ENCODE data around the gene HNRNPA2B1. TPM values are rescaled to one million over a fixed set of nuclear protein-coding genes. Genes with fewer than 3 reads are reported as not detected.

The HNRNPA2B1 gene
- total RNA-seq, 1 experiment from 2014 or later, result 1,101 TPM

GRCh38 chr7:26188206-26188956 lies 12.2 kb downstream of the HNRNPA2B1 start:
- peak overlapping the region; percentile 97 for H3K27ac Mint-ChIP-seq
- DNase-seq (ENCODE audit: low spot score) (no peak), ATAC-seq (peak; percentile 10)
- H3K4me1 Mint-ChIP-seq, result peaks cover 63% of the 10 kb centered on the region
- CTCF ChIA-PET, result interaction anchor here (0.7 to 2.3 kb wide), 10 partner anchors 10 to 296 kb away, joined by 3 to 13 read pairs (median 4); partner anchors contain the start of gene NFE2L3
- no peak overlapping the region for H3K4me3 Mint-ChIP-seq
- H3K9me3 Mint-ChIP-seq, result no peaks in the 10 kb centered on the region
- no peaks in the 10 kb centered on the region for H3K27me3 Mint-ChIP-seq (ENCODE audit: low read depth)
- peaks cover 64% of the 10 kb centered on the region for H3K36me3 Mint-ChIP-seq
- POLR2A ChIA-PET, result interaction anchor here (0.5 to 3.2 kb wide), 16 partner anchors 10 to 294 kb away, joined by 3 to 35 read pairs (median 3); partner anchors contain the start of genes CBX3, HNRNPA2B1 and NFE2L3
- TF ChIP-seq ZNF416 (CRISPR knock-in tag; IDR thresholded peaks at IDR 0.05) (peak; percentile 91), ZNF232 (CRISPR knock-in tag; IDR thresholded peaks at IDR 0.05) (no peak), HMGA2 (CRISPR knock-in tag; IDR thresholded peaks at IDR 0.05) (no peak), CDX4 (CRISPR knock-in tag; IDR thresholded peaks at IDR 0.05; ENCODE audit: borderline replicate concordance) (0 out of 2 replicates have a peak, but pooled peaks have one; percentile 8), ZSCAN18 (CRISPR knock-in tag; IDR thresholded peaks at IDR 0.05) (no peak), ZNF425 (CRISPR knock-in tag; conservative IDR thresholded peaks at IDR 0.05) (peak; percentile 93), ZNF281 (CRISPR knock-in tag; IDR thresholded peaks at IDR 0.05) (no peak), PRRX2 (CRISPR knock-in tag; IDR thresholded peaks at IDR 0.05) (peak; percentile 96), EMX1 (CRISPR knock-in tag; IDR thresholded peaks at IDR 0.05) (peak; percentile 90), CBFB (CRISPR knock-in tag; IDR thresholded peaks at IDR 0.05; ENCODE audit: low read depth) (no peak), ZNF317 (CRISPR knock-in tag; IDR thresholded peaks at IDR 0.05; ENCODE audit: borderline replicate concordance, low read depth) (no peak), SMAD3 (CRISPR knock-in tag; IDR thresholded peaks at IDR 0.05; ENCODE audit: borderline replicate concordance) (0 out of 2 replicates have a peak, but pooled peaks have one; percentile 5), PREB (CRISPR knock-in tag; IDR thresholded peaks at IDR 0.05; ENCODE audit: borderline replicate concordance) (no peak), JAZF1 (CRISPR knock-in tag; IDR thresholded peaks at IDR 0.05) (no peak), RORB (CRISPR knock-in tag; IDR thresholded peaks at IDR 0.05) (peak; percentile 30; the same call in 1 of the 2 replicates)
- TF ChIP-seq, protein P1, sequence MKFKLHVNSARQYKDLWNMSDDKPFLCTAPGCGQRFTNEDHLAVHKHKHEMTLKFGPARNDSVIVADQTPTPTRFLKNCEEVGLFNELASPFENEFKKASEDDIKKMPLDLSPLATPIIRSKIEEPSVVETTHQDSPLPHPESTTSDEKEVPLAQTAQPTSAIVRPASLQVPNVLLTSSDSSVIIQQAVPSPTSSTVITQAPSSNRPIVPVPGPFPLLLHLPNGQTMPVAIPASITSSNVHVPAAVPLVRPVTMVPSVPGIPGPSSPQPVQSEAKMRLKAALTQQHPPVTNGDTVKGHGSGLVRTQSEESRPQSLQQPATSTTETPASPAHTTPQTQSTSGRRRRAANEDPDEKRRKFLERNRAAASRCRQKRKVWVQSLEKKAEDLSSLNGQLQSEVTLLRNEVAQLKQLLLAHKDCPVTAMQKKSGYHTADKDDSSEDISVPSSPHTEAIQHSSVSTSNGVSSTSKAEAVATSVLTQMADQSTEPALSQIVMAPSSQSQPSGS (CRISPR knock-in tag; IDR thresholded peaks at IDR 0.05; ENCODE audit: borderline replicate concordance, low read depth), result no peak
- TF ChIP-seq, protein P2, sequence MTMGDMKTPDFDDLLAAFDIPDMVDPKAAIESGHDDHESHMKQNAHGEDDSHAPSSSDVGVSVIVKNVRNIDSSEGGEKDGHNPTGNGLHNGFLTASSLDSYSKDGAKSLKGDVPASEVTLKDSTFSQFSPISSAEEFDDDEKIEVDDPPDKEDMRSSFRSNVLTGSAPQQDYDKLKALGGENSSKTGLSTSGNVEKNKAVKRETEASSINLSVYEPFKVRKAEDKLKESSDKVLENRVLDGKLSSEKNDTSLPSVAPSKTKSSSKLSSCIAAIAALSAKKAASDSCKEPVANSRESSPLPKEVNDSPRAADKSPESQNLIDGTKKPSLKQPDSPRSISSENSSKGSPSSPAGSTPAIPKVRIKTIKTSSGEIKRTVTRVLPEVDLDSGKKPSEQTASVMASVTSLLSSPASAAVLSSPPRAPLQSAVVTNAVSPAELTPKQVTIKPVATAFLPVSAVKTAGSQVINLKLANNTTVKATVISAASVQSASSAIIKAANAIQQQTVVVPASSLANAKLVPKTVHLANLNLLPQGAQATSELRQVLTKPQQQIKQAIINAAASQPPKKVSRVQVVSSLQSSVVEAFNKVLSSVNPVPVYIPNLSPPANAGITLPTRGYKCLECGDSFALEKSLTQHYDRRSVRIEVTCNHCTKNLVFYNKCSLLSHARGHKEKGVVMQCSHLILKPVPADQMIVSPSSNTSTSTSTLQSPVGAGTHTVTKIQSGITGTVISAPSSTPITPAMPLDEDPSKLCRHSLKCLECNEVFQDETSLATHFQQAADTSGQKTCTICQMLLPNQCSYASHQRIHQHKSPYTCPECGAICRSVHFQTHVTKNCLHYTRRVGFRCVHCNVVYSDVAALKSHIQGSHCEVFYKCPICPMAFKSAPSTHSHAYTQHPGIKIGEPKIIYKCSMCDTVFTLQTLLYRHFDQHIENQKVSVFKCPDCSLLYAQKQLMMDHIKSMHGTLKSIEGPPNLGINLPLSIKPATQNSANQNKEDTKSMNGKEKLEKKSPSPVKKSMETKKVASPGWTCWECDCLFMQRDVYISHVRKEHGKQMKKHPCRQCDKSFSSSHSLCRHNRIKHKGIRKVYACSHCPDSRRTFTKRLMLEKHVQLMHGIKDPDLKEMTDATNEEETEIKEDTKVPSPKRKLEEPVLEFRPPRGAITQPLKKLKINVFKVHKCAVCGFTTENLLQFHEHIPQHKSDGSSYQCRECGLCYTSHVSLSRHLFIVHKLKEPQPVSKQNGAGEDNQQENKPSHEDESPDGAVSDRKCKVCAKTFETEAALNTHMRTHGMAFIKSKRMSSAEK (CRISPR knock-in tag; IDR thresholded peaks at IDR 0.05; ENCODE audit: borderline replicate concordance), result peak; percentile 99
- TF ChIP-seq, protein P3, sequence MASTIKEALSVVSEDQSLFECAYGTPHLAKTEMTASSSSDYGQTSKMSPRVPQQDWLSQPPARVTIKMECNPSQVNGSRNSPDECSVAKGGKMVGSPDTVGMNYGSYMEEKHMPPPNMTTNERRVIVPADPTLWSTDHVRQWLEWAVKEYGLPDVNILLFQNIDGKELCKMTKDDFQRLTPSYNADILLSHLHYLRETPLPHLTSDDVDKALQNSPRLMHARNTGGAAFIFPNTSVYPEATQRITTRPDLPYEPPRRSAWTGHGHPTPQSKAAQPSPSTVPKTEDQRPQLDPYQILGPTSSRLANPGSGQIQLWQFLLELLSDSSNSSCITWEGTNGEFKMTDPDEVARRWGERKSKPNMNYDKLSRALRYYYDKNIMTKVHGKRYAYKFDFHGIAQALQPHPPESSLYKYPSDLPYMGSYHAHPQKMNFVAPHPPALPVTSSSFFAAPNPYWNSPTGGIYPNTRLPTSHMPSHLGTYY (CRISPR knock-in tag; IDR thresholded peaks at IDR 0.05), result peak; percentile 98
